CD4-positive, alpha-beta T cell (primary cell): Measurements from ENCODE around the gene ADK. TPM values are rescaled to one million over a fixed set of nuclear protein-coding genes. Genes with fewer than 3 reads are reported as not detected.
"Not testable (repeated sequence)": the region's sequence is repeated elsewhere in the genome, so short reads cannot be mapped to it uniquely, and the experiment has no call there.

ENCODE experiments used
- ATAC-seq: fragments of 200-7000 bp; cut with Tn5 transposase; one replicate; pipeline ENCODE4 v1.10.0; 2022; ENCODE audit warnings: mild to moderate bottlenecking; ENCODE audit not compliant: poor library complexity
- CTCF ChIA-PET: fragments of 350-600 bp; sonication (Branson Sonifier 250); formaldehyde crosslinking; loops from one replicate; lab custom pipeline; 2021; ENCODE audit warnings: antibody characterized with exemption, inconsistent platforms; lab: Charles Lee
- POLR2A ChIA-PET: fragments of 350-600 bp; sonication (Branson Sonifier 250); formaldehyde crosslinking; loops from one replicate; lab custom pipeline; 2021; ENCODE audit warnings: antibody characterized with exemption, inconsistent platforms; lab: Charles Lee
- DNase-seq, 14 experiments: peaks; one replicate each; pipeline ENCODE4 v3.0.0-alpha.2; 2013 to 2020; ENCODE audit warnings: mixed read lengths in 2 of 14
- H3K27ac ChIP-seq, 2 donors: one replicate each; pipeline versions ENCODE4 v1.5.1 to v1.7.0; 2013; ENCODE audit warnings: low read length in 2 of 2, low read depth in 1 of 2, mild to moderate bottlenecking in 1 of 2
- H3K27me3 ChIP-seq, 2 experiments: 1 replicate in 1 of 2; 2 replicates in 1 of 2; pipeline versions ENCODE4 v1.6.1 to v1.7.0; 2013; ENCODE audit warnings: low read length in 2 of 2, control low read depth in 1 of 2, mild to moderate bottlenecking in 1 of 2, moderate library complexity in 1 of 2; ENCODE audit not compliant: insufficient read depth in 2 of 2, control insufficient read depth in 1 of 2
- H3K36me3 ChIP-seq: one replicate; pipeline ENCODE4 v1.6.1; 2013; ENCODE audit warnings: low read length, control low read depth; ENCODE audit not compliant: insufficient read depth
- H3K4me1 ChIP-seq: one replicate; pipeline ENCODE4 v1.6.1; 2013; ENCODE audit warnings: low read length, control low read depth; ENCODE audit not compliant: insufficient read depth
- H3K4me3 ChIP-seq: one replicate; pipeline ENCODE4 v1.5.1; 2013; ENCODE audit warnings: mild to moderate bottlenecking, low read length, moderate library complexity
- H3K9me3 ChIP-seq, 2 experiments: 1 replicate in 1 of 2; 2 replicates in 1 of 2; pipeline versions ENCODE4 v1.6.1 to v1.7.0; 2013; ENCODE audit warnings: low read length in 2 of 2, mild to moderate bottlenecking in 2 of 2, control low read depth in 1 of 2, moderate library complexity in 1 of 2; ENCODE audit not compliant: control insufficient read depth in 1 of 2, insufficient read depth in 1 of 2
- H3K27ac Mint-ChIP-seq: one replicate; pipeline ENCODE4 v1.8.0; 2020; ENCODE audit warnings: mixed read lengths
- H3K27me3 Mint-ChIP-seq: one replicate; pipeline ENCODE4 v1.8.0; 2021; ENCODE audit warnings: mixed read lengths
- H3K36me3 Mint-ChIP-seq: one replicate; pipeline ENCODE4 v1.8.0; 2021; ENCODE audit warnings: low read depth, mixed read lengths
- H3K4me1 Mint-ChIP-seq: one replicate; pipeline ENCODE4 v1.8.0; 2021; ENCODE audit warnings: low read depth, mixed read lengths
- H3K4me3 Mint-ChIP-seq: one replicate; pipeline ENCODE4 v1.8.0; 2020; ENCODE audit warnings: mild to moderate bottlenecking, mixed read lengths
- H3K9me3 Mint-ChIP-seq: one replicate; pipeline ENCODE4 v1.8.0; 2020; ENCODE audit warnings: mixed read lengths
- CTCF ChIP-seq: fragments of 200-600 bp; IDR thresholded peaks from one replicate; pipeline ENCODE4 v1.8.0; 2022; ENCODE audit warnings: antibody characterized with exemption, mild to moderate bottlenecking
- intact Hi-C, 2 experiments: fragments of 100-400 bp; cut with DNase I in 1 of 2; cut with micrococcal nuclease in 1 of 2; formaldehyde crosslinking; loops; one replicate each; pipeline versions ENCODE4 v1.15.1 to v1.9.0; 2023 to 2025; cut with DNase I, micrococcal nuclease
- total RNA-seq, 174 experiments: library from RNA in 2 of 174; stranded (reverse) in 2 of 174; gene quantifications; one replicate each; pipeline ENCODE4 v1.2.3 and lab custom pipeline; 2021 to 2026

The ADK gene
- total RNA-seq, 2 experiments from 2014 or later, result 15.3 to 17.6 TPM

GRCh38 chr10:74213019-74213418, 62.0 kb downstream of the ADK start:
- intact Hi-C loops, result loop anchor here (2.0 to 5.0 kb wide), 3 partner anchors 36 to 62 kb away; partner anchors contain the start of genes ADK (in 2 of the 2) and AP3M1 (in 2 of the 2)
- Mint-ChIP-seq H3K27ac (no peak overlapping the region), H3K4me3 (no peak overlapping the region)

GRCh38 chr10:74213571-74214162, 62.6 kb downstream of the ADK start:
- Histone ChIP-seq H3K4me3 (no peak overlapping the region), H3K9me3 (no peaks in the 10 kb centered on the region), H3K27ac (no peak overlapping the region), H3K36me3 (no peaks in the 10 kb centered on the region), H3K27me3 (no peaks in the 10 kb centered on the region), H3K4me1 (no peaks in the 10 kb centered on the region)
- H3K27ac Mint-ChIP-seq, result no peak overlapping the region
- H3K4me1 Mint-ChIP-seq, result peaks cover 15% of the 10 kb centered on the region
- POLR2A ChIA-PET, result interaction anchor here (0.8 to 2.6 kb wide), 4 partner anchors 14 to 63 kb away, joined by 3 to 13 read pairs (median 6); partner anchors contain the start of genes ADK and AP3M1
- H3K4me3 Mint-ChIP-seq, result no peak overlapping the region
- no peaks in the 10 kb centered on the region for H3K9me3 Mint-ChIP-seq
- peak; percentile 69 for TF ChIP-seq CTCF
- intact Hi-C loops, result loop anchor here (2.0 to 5.0 kb wide), 3 partner anchors 37 to 63 kb away; partner anchors contain the start of genes ADK (in 2 of the 2) and AP3M1 (in 2 of the 2)
- no peaks in the 10 kb centered on the region for H3K27me3 Mint-ChIP-seq
- ATAC-seq (peak; percentile 74), DNase-seq (peak; percentile 19 to 74 (median 54))
- H3K36me3 Mint-ChIP-seq, result no peaks in the 10 kb centered on the region
- CTCF ChIA-PET, result interaction anchor here (0.6 to 1.8 kb wide), 14 partner anchors 10 to 133 kb away, joined by 3 to 11 read pairs (median 4); partner anchors contain the start of genes ADK and AP3M1

More at GRCh38 chr10:74213019-74213418, 62.0 kb downstream of the ADK start:
- POLR2A ChIA-PET, result interaction anchor here (0.8 to 2.6 kb wide), 4 partner anchors 14 to 62 kb away, joined by 3 to 13 read pairs (median 6); partner anchors contain the start of genes ADK and AP3M1
- DNase-seq (no peak), ATAC-seq (no peak)
- peaks cover 15% of the 10 kb centered on the region for H3K4me1 Mint-ChIP-seq
- TF ChIP-seq CTCF, result no peak
- no peak overlapping the region for H3K27ac ChIP-seq
- H3K36me3 Mint-ChIP-seq, result no peaks in the 10 kb centered on the region
- no peak overlapping the region for H3K4me3 ChIP-seq
- no peaks in the 10 kb centered on the region for H3K9me3 ChIP-seq
- H3K27me3 Mint-ChIP-seq, result no peaks in the 10 kb centered on the region
- no peaks in the 10 kb centered on the region for H3K27me3 ChIP-seq
- no peaks in the 10 kb centered on the region for H3K9me3 Mint-ChIP-seq
- H3K36me3 ChIP-seq, result no peaks in the 10 kb centered on the region
- no peaks in the 10 kb centered on the region for H3K4me1 ChIP-seq
- CTCF ChIA-PET, result interaction anchor here (1.2 to 1.8 kb wide), 10 partner anchors 10 to 133 kb away, joined by 3 to 11 read pairs (median 4); partner anchors contain the start of genes ADK and AP3M1

- H3K4me3 ChIP-seq, intact Hi-C loops, ATAC-seq, H3K4me1 ChIP-seq, H3K27ac ChIP-seq, H3K9me3 ChIP-seq, DNase-seq, H3K36me3 ChIP-seq, H3K36me3 Mint-ChIP-seq, H3K27me3 ChIP-seq, H3K27me3 Mint-ChIP-seq, H3K4me3 Mint-ChIP-seq, CTCF ChIA-PET, H3K27ac Mint-ChIP-seq, H3K9me3 Mint-ChIP-seq, POLR2A ChIA-PET: not testable (repeated sequence)
- H3K4me1 Mint-ChIP-seq, result peaks cover 13% of the 10 kb centered on the region
These were observed 66.1 kb downstream of the ADK start for GRCh38 chr10:74217110-74217509.

- H3K36me3 ChIP-seq, H3K27me3 Mint-ChIP-seq, ATAC-seq, H3K4me3 ChIP-seq, H3K4me3 Mint-ChIP-seq, H3K4me1 ChIP-seq, intact Hi-C loops, H3K36me3 Mint-ChIP-seq, H3K9me3 ChIP-seq, H3K27me3 ChIP-seq, H3K9me3 Mint-ChIP-seq, DNase-seq, H3K27ac Mint-ChIP-seq, POLR2A ChIA-PET, H3K27ac ChIP-seq: not testable (repeated sequence)
- CTCF ChIA-PET, result interaction anchor here (1.5 kb wide), 1 partner anchor 9 kb away, joined by 6 read pairs; no protein-coding TSS in a partner anchor
- H3K4me1 Mint-ChIP-seq, result peaks cover 19% of the 10 kb centered on the region
These were observed 71.4 kb downstream of the ADK start for GRCh38 chr10:74222467-74222866.
